ENCODE measurements around the gene GET4. TPM values are rescaled to one million over a fixed set of nuclear protein-coding genes. Genes with fewer than 3 reads are reported as not detected.
"Not testable (repeated sequence)": the region's sequence is repeated elsewhere in the genome, so short reads cannot be mapped to it uniquely, and the experiment has no call there.

GET4 gene
- total and polyA plus RNA-seq, 2 experiments from 2014 or later: 26.3 to 26.8 TPM

DNA sequence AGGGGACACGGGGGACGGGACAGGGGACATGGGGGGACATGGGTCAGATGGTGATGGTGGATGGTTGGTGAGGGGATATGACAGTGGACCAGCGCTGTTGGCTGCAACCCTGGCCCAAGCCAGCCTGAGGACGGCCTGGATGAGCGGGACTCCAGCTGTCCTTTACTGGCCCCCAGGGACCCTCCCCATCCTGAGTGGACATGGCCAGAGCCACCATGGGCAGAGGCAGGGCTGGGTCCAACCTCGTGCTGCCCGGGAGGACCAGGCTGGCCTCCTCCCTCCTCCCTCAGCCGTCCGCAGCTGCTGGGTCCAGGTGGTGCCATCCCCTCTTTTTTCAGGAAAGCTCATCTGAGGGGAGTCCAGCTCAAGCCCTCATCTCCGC lies 30.4 kb downstream of the GET4 start:
- Histone ChIP-seq H3K9ac (no peak overlapping the region), H3K27ac (no peak overlapping the region), H2AFZ (no peak overlapping the region), H3K9me3 (ENCODE audit: low read depth) (no peaks in the 10 kb centered on the region), H3K27me3 (replicated peaks; ENCODE audit: insufficient read depth) (peaks cover 20% of the 10 kb centered on the region), H4K20me1 (ENCODE audit: insufficient read depth) (no peaks in the 10 kb centered on the region), H3K9me2 (ENCODE audit: insufficient read depth) (no peaks in the 10 kb centered on the region), H3F3A (ENCODE audit: insufficient read depth) (no peaks in the 10 kb centered on the region), H3K4me1 (ENCODE audit: insufficient read depth) (peaks cover 6% of the 10 kb centered on the region; the same call in 1 of the 2 replicates), H3K79me2 (ENCODE audit: insufficient read depth) (no peaks in the 10 kb centered on the region), H3K4me3 (no peak overlapping the region), H3K36me3 (ENCODE audit: low read depth) (no peaks in the 10 kb centered on the region), H3K4me2 (ENCODE audit: unreplicated experiment) (no peak overlapping the region)
- peak; percentile 26 for DNase-seq
- in situ Hi-C loops (cut with MboI): no loop called here
- 48 to 74% methylated on average over 4 to 10 of the region's 10 CpGs for WGBS, 2 experiments (ENCODE audit: low coverage in 1 of 2, low lambda C conversion rate in 2 of 2, missing lambda C conversion rate in 2 of 2)
- TF ChIP-seq EZH2 (IDR thresholded peaks at IDR 0.05; ENCODE audit: insufficient read depth, poor library complexity, severe bottlenecking): no peak
- TF ChIP-seq EZH2phosphoT487 (IDR thresholded peaks at IDR 0.05; ENCODE audit: insufficient read depth, low read depth): no peak

DNA sequence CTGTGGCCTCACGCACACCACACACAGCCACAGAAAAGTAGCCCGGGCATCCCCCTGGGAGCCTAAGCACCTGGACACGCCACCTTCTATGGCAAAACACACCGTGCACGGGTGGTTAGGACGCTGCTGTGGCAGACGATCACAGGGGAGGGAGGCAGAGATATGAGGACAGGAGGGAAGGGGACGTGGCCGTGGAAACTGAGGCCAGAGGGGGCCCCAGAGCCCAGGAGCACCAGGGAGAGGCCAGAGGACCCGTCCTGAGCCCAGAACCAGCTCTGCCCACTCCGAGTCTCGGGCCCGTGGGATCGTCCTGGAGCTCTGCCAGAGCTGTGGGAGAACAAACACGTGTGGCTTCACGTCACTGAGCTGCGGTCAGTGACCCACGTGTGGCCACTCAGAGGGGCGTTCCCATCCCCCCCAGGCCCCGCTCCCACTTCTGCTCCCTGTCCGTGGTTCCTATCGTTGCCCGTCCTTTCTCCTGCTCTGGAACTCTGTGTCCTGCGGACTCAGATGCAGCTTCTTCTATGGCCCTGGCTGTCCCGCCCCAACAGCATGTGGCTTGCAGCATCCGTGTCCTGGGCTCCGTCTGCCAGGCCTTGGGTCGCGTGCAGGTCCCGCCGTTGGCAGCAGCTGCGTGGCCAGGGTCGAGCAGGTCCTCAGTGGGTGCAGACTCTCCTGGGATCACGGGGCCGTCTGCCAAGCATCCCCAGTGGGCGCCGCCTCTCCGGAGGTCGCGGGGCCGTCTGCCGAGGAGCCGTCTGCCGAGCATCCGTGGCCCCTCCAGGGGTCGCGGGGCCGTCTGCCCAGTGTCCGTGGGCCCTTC lies 31.0 kb downstream of the GET4 start:
- H3K9me2 ChIP-seq (ENCODE audit: insufficient read depth): no peaks in the 10 kb centered on the region
- TF ChIP-seq EZH2phosphoT487 (IDR thresholded peaks at IDR 0.05; ENCODE audit: insufficient read depth, low read depth) (no peak), EZH2 (IDR thresholded peaks at IDR 0.05; ENCODE audit: insufficient read depth, poor library complexity, severe bottlenecking) (no peak)
- WGBS, 2 experiments (ENCODE audit: low coverage in 1 of 2, low lambda C conversion rate in 2 of 2, missing lambda C conversion rate in 2 of 2): 42 to 49% methylated on average over 42 to 43 of the region's 49 CpGs
- in situ Hi-C loops (cut with MboI): no loop called here
- H4K20me1 ChIP-seq (ENCODE audit: insufficient read depth): no peaks in the 10 kb centered on the region
- DNase-seq: peak; percentile 26
- no peak overlapping the region for H3K4me2 ChIP-seq (ENCODE audit: unreplicated experiment)
- H3K27me3 ChIP-seq (replicated peaks; ENCODE audit: insufficient read depth): peaks cover 19% of the 10 kb centered on the region
- H3K9ac ChIP-seq: no peak overlapping the region
- H3K9me3 ChIP-seq (ENCODE audit: low read depth): no peaks in the 10 kb centered on the region
- no peak overlapping the region for H2AFZ ChIP-seq
- no peak overlapping the region for H3K27ac ChIP-seq
- peaks cover 6% of the 10 kb centered on the region; the same call in 1 of the 2 replicates for H3K4me1 ChIP-seq (ENCODE audit: insufficient read depth)
- H3K36me3 ChIP-seq (ENCODE audit: low read depth): no peaks in the 10 kb centered on the region
- no peaks in the 10 kb centered on the region for H3F3A ChIP-seq (ENCODE audit: insufficient read depth)
- H3K4me3 ChIP-seq: no peak overlapping the region
- no peaks in the 10 kb centered on the region for H3K79me2 ChIP-seq (ENCODE audit: insufficient read depth)

DNA sequence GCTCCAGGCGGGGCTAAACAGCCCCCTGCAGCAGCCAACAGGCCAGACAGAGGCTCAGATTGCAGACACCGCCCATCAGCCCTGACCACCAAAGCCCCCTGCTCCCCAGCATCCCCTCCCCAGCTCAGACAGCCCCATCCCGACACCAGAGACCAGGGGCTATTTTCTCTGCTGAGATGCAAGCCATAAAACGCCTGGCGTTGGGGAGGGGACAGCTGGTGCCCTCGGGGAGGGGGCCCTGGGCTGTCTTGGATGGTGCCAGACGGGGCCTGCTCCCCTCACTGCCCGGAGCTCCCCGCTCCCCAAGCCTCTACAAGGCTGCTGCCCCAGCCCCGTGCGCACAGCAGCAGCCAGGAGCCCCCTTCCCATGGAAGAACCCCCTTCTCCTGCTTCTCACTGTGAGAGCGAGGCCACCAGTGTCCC lies 31.8 kb downstream of the GET4 start:
- Histone ChIP-seq H3K79me2 (ENCODE audit: insufficient read depth) (no peaks in the 10 kb centered on the region), H3K27me3 (replicated peaks; ENCODE audit: insufficient read depth) (peaks cover 11% of the 10 kb centered on the region), H4K20me1 (ENCODE audit: insufficient read depth) (no peaks in the 10 kb centered on the region), H3K9ac (no peak overlapping the region), H3K27ac (no peak overlapping the region), H3K9me3 (ENCODE audit: low read depth) (no peaks in the 10 kb centered on the region), H3K36me3 (ENCODE audit: low read depth) (no peaks in the 10 kb centered on the region), H3K4me1 (ENCODE audit: insufficient read depth) (peaks cover 6% of the 10 kb centered on the region; the same call in 1 of the 2 replicates), H3K4me3 (no peak overlapping the region), H3F3A (ENCODE audit: insufficient read depth) (no peaks in the 10 kb centered on the region), H3K9me2 (ENCODE audit: insufficient read depth) (no peaks in the 10 kb centered on the region), H3K4me2 (ENCODE audit: unreplicated experiment) (no peak overlapping the region), H2AFZ (no peak overlapping the region)
- TF ChIP-seq EZH2phosphoT487 (IDR thresholded peaks at IDR 0.05; ENCODE audit: insufficient read depth, low read depth): no peak
- no peak for TF ChIP-seq EZH2 (IDR thresholded peaks at IDR 0.05; ENCODE audit: insufficient read depth, poor library complexity, severe bottlenecking)
- in situ Hi-C loops (cut with MboI): no loop called here
- WGBS, 2 experiments (ENCODE audit: low coverage in 1 of 2, low lambda C conversion rate in 2 of 2, missing lambda C conversion rate in 2 of 2): 50 to 54% methylated on average over 2 to 12 of the region's 12 CpGs
- DNase-seq: no peak

DNA sequence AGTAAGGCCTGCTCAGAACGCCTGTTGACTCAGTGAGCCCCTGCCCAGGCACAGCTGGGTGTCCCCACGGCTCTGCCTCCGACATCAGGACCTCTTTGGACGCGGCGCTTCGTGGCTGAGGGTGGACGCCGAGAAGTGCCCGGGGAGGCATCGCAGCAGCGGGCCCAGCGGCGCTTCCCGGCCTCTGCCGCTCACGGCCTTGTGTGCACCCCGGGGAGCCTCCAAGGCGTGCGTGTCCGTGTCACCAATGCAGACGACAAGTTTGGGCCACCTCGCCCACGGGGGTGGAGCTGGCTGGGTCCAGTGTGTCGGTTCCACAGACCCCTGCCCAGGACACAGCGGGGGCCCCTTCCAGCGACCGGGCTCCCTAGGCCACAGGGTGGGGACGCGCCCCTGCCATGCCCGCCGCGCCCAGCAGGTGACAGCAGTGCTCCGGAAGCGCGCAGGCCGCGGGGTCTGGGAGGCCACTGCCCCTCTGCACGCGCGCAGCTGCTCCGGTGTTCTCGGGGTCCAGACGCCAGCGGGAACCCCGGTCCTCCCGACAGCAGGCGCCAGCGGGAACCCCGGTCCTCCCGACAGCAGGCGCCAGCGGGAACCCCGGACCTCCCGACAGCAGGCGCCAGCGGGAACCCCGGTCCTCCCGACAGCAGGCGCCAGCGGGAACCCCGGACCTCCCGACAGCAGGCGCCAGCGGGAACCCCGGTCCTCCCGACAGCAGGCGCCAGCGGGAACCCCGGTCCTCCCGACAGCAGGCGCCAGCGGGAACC lies 32.4 kb downstream of the GET4 start:
- H3K79me2 ChIP-seq (ENCODE audit: insufficient read depth); H3K27ac ChIP-seq; H3K9me2 ChIP-seq (ENCODE audit: insufficient read depth); H3K4me2 ChIP-seq (ENCODE audit: unreplicated experiment); H4K20me1 ChIP-seq (ENCODE audit: insufficient read depth); in situ Hi-C loops (cut with MboI); H3K9ac ChIP-seq; H3K4me1 ChIP-seq (ENCODE audit: insufficient read depth); H3F3A ChIP-seq (ENCODE audit: insufficient read depth); H3K36me3 ChIP-seq (ENCODE audit: low read depth); H3K27me3 ChIP-seq (replicated peaks; ENCODE audit: insufficient read depth); H3K4me3 ChIP-seq; H3K9me3 ChIP-seq (ENCODE audit: low read depth); H2AFZ ChIP-seq: not testable (repeated sequence)
- 29 to 48% methylated on average over 19 to 42 of the region's 73 CpGs for WGBS, 2 experiments (ENCODE audit: low coverage in 1 of 2, low lambda C conversion rate in 2 of 2, missing lambda C conversion rate in 2 of 2)
- peak; percentile 59 for DNase-seq
